Caco-2 (cell line): ENCODE data around the gene KLK4. TPM values are rescaled to one million over a fixed set of nuclear protein-coding genes. Genes with fewer than 3 reads are reported as not detected.

Experiments used
- BruUV-seq: library from RNA; stranded (reverse); fragments of 400-500 nt; replicated peaks from 2 replicates; lab custom pipeline; 2021; lab: Mats Ljungman, UMichigan
- CTCF ChIA-PET: fragments of 300-600 bp; sonication (Branson Sonifier 250); formaldehyde crosslinking; loops from one replicate; lab custom pipeline; 2022; ENCODE audit warnings: antibody characterized with exemption; lab: Charles Lee
- POLR2A ChIA-PET: fragments of 300-600 bp; sonication (Branson Sonifier 250); formaldehyde crosslinking; loops from one replicate; lab custom pipeline; 2022; ENCODE audit warnings: antibody characterized with exemption; lab: Charles Lee
- DNase-seq, 2 experiments: peaks; one replicate each; pipeline versions ENCODE4 v3.0.0 to v3.0.0-alpha.2; 2020 to 2022
- H3K27me3 ChIP-seq: replicated peaks from 2 replicates; pipeline ENCODE4 v1.6.0; 2011; ENCODE audit warnings: low read length; ENCODE audit not compliant: control insufficient read depth, insufficient read depth
- H3K36me3 ChIP-seq: 2 replicates; pipeline ENCODE4 v1.5.1; 2011; ENCODE audit warnings: low read length; ENCODE audit not compliant: control insufficient read depth, insufficient read depth
- H3K4me1 ChIP-seq: fragments of 250-450 bp; sonication (Bioruptor Pico); 2 replicates; pipeline ENCODE4 v1.5.1; 2020; ENCODE audit warnings: mild to moderate bottlenecking
- H3K4me3 ChIP-seq: 2 replicates; pipeline ENCODE4 v1.5.1; 2011; ENCODE audit warnings: low read depth, mild to moderate bottlenecking, control low read depth, low read length
- H3K9me3 ChIP-seq: fragments of 250-450 bp; sonication (Bioruptor Pico); 2 replicates; pipeline ENCODE4 v1.5.1; 2020; ENCODE audit warnings: mild to moderate bottlenecking, moderate library complexity
- H3K27ac Mint-ChIP-seq: one replicate; pipeline ENCODE4 v1.8.0; 2022; ENCODE audit warnings: mixed read lengths; ENCODE audit not compliant: unreplicated experiment
- H3K27me3 Mint-ChIP-seq: one replicate; pipeline ENCODE4 v1.8.0; 2022; ENCODE audit warnings: mixed read lengths; ENCODE audit not compliant: insufficient read depth, unreplicated experiment
- H3K36me3 Mint-ChIP-seq: one replicate; pipeline ENCODE4 v1.8.0; 2022; ENCODE audit warnings: mild to moderate bottlenecking, mixed read lengths; ENCODE audit not compliant: insufficient read depth, unreplicated experiment
- H3K4me1 Mint-ChIP-seq: one replicate; pipeline ENCODE4 v1.8.0; 2022; ENCODE audit warnings: low read depth, mixed read lengths; ENCODE audit not compliant: unreplicated experiment
- H3K4me3 Mint-ChIP-seq: one replicate; pipeline ENCODE4 v1.8.0; 2022; ENCODE audit warnings: mild to moderate bottlenecking, moderate library complexity, mixed read lengths; ENCODE audit not compliant: unreplicated experiment
- H3K9me3 Mint-ChIP-seq: one replicate; pipeline ENCODE4 v1.8.0; 2022; ENCODE audit warnings: mixed read lengths; ENCODE audit not compliant: unreplicated experiment
- CTCF ChIP-seq, 2 experiments: fragments of 200-600 bp in 1 of 2; IDR thresholded peaks; 1 replicate in 1 of 2; 2 replicates in 1 of 2; pipeline versions ENCODE4 v1.5.1 to v1.8.0; 2011 to 2022; ENCODE audit warnings: antibody characterized with exemption in 1 of 2, control low read depth in 1 of 2, inconsistent platforms in 1 of 2, low read depth in 1 of 2, low read length in 1 of 2, mild to moderate bottlenecking in 1 of 2, moderate library complexity in 1 of 2; ENCODE audit not compliant: insufficient read depth in 1 of 2, severe bottlenecking in 1 of 2, unreplicated experiment in 1 of 2
- intact Hi-C: fragments of 100-400 bp; cut with micrococcal nuclease; formaldehyde crosslinking; loops from one replicate; pipeline ENCODE4 v1.10.0; 2022; ENCODE audit not compliant: unreplicated experiment
- total RNA-seq: library from RNA; stranded (reverse); gene quantifications from 2 replicates; pipeline ENCODE4 v1.2.3, GENCODE V29; 2022

The KLK4 gene
- total RNA-seq, 1 experiment from 2014 or later: not detected

- no peaks in the 10 kb centered on the region for H3K27me3 ChIP-seq
- no peaks in the 10 kb centered on the region for H3K9me3 Mint-ChIP-seq
- H3K36me3 Mint-ChIP-seq: no peaks in the 10 kb centered on the region
- no TSS peak for BruUV-seq
- H3K4me3 Mint-ChIP-seq: no peak overlapping the region
- H3K4me1 Mint-ChIP-seq: no peaks in the 10 kb centered on the region
- no peaks in the 10 kb centered on the region for H3K4me1 ChIP-seq
- H3K27me3 Mint-ChIP-seq: peaks cover 15% of the 10 kb centered on the region
- DNase-seq: no peak
- no peak overlapping the region for H3K27ac Mint-ChIP-seq
- intact Hi-C loops: no loop called here
- no peaks in the 10 kb centered on the region for H3K9me3 ChIP-seq
- ChIA-PET POLR2A (no interaction called here), CTCF (no interaction called here)
- no peak overlapping the region for H3K4me3 ChIP-seq
- TF ChIP-seq CTCF (IDR thresholded peaks at IDR 0.05; ENCODE audit: insufficient read depth in 1 of 2, low read depth in 1 of 2, low read length in 1 of 2, severe bottlenecking in 1 of 2, unreplicated experiment in 1 of 2): no peak
- H3K36me3 ChIP-seq: no peaks in the 10 kb centered on the region
Observed at GRCh38 chr19:50876456-50876855, 34.7 kb downstream of the KLK4 start.

- Mint-ChIP-seq H3K4me3 (no peak overlapping the region), H3K36me3 (no peaks in the 10 kb centered on the region), H3K4me1 (no peaks in the 10 kb centered on the region), H3K27me3 (peaks cover 21% of the 10 kb centered on the region), H3K9me3 (no peaks in the 10 kb centered on the region), H3K27ac (no peak overlapping the region)
- Histone ChIP-seq H3K4me1 (no peaks in the 10 kb centered on the region), H3K27me3 (no peaks in the 10 kb centered on the region), H3K9me3 (no peaks in the 10 kb centered on the region), H3K4me3 (no peak overlapping the region), H3K36me3 (no peaks in the 10 kb centered on the region)
- DNase-seq: no peak
- CTCF ChIA-PET: no interaction called here
- intact Hi-C loops: no loop called here
- BruUV-seq: no TSS peak
- POLR2A ChIA-PET: no interaction called here
- no peak for TF ChIP-seq CTCF (IDR thresholded peaks at IDR 0.05; ENCODE audit: insufficient read depth in 1 of 2, low read depth in 1 of 2, low read length in 1 of 2, severe bottlenecking in 1 of 2, unreplicated experiment in 1 of 2)
Observed at GRCh38 chr19:50875795-50876422, 35.3 kb downstream of the KLK4 start.

- BruUV-seq: no TSS peak
- H3K9me3 Mint-ChIP-seq: no peaks in the 10 kb centered on the region
- no peaks in the 10 kb centered on the region for H3K36me3 ChIP-seq
- no peak overlapping the region for H3K4me3 ChIP-seq
- no peaks in the 10 kb centered on the region; the same call in 1 of the 2 replicates for H3K27me3 ChIP-seq
- no peak overlapping the region for H3K27ac Mint-ChIP-seq
- H3K27me3 Mint-ChIP-seq: peaks cover 12% of the 10 kb centered on the region
- H3K4me1 ChIP-seq: no peaks in the 10 kb centered on the region
- no peak overlapping the region for H3K4me3 Mint-ChIP-seq
- no peak for TF ChIP-seq CTCF (IDR thresholded peaks at IDR 0.05; ENCODE audit: insufficient read depth in 1 of 2, low read depth in 1 of 2, low read length in 1 of 2, severe bottlenecking in 1 of 2, unreplicated experiment in 1 of 2)
- POLR2A ChIA-PET: no interaction called here
- CTCF ChIA-PET: no interaction called here
- intact Hi-C loops: no loop called here
- no peaks in the 10 kb centered on the region for H3K4me1 Mint-ChIP-seq
- H3K36me3 Mint-ChIP-seq: no peaks in the 10 kb centered on the region
- DNase-seq: no peak
- H3K9me3 ChIP-seq: no peaks in the 10 kb centered on the region
Observed at GRCh38 chr19:50874211-50874610, 37.0 kb downstream of the KLK4 start.
